IMR-90 (cell line): ENCODE data around the gene TIAM2. TPM values are rescaled to one million over a fixed set of nuclear protein-coding genes. Genes with fewer than 3 reads are reported as not detected.

Source experiments
- ATAC-seq: fragments of 200-7000 bp; cut with Tn5 transposase; 2 replicates; pipeline ENCODE4 v1.9.1; 2020; ENCODE audit warnings: low read depth, mild to moderate bottlenecking, moderate library complexity
- BruUV-seq: library from RNA; stranded (reverse); fragments of 400-500 nt; replicated peaks from 2 replicates; lab custom pipeline; 2021; lab: Mats Ljungman, UMichigan
- CTCF ChIA-PET: fragments of 300-600 bp; formaldehyde crosslinking; extraction: SDS; loops from one replicate; lab custom pipeline; 2021; ENCODE audit warnings: antibody characterized with exemption; lab: Yijun Ruan, JAX
- POLR2A ChIA-PET: fragments of 300-600 bp; sonication (Branson Sonifier 250); formaldehyde crosslinking; loops from one replicate; lab custom pipeline; 2022; ENCODE audit warnings: antibody characterized with exemption; ENCODE audit not compliant: unreplicated experiment; lab: Charles Lee
- DNase-seq: peaks from one replicate; pipeline ENCODE4 v3.0.0; 2013
- H2AFZ ChIP-seq: replicated peaks from 2 replicates; pipeline ENCODE3; 2013; ENCODE audit warnings: low read length, mild to moderate bottlenecking; ENCODE audit not compliant: poor library complexity
- H2AK5ac ChIP-seq: 2 replicates; pipeline ENCODE4 v1.6.1; 2013; ENCODE audit warnings: low read depth, low read length, inconsistent platforms
- H2AK9ac ChIP-seq: replicated peaks from 2 replicates; pipeline ENCODE3; 2013; ENCODE audit warnings: mild to moderate bottlenecking, low read depth, low read length, moderate library complexity; ENCODE audit not compliant: poor library complexity
- H2BK120ac ChIP-seq: 2 replicates; pipeline ENCODE4 v1.6.1; 2013; ENCODE audit warnings: low read depth, low read length, inconsistent platforms
- H2BK15ac ChIP-seq: 3 replicates; pipeline ENCODE4 v1.6.1; 2013; ENCODE audit warnings: low read depth, low read length, inconsistent platforms
- H2BK20ac ChIP-seq: 2 replicates; pipeline ENCODE4 v1.6.1; 2013; ENCODE audit warnings: low read depth, mild to moderate bottlenecking, inconsistent platforms, low read length, moderate library complexity
- H2BK5ac ChIP-seq: 2 replicates; pipeline ENCODE4 v1.6.1; 2013; ENCODE audit warnings: mild to moderate bottlenecking, low read depth, low read length, inconsistent platforms; ENCODE audit not compliant: poor library complexity, severe bottlenecking
- H3K14ac ChIP-seq: replicated peaks from 2 replicates; pipeline ENCODE4 v1.6.1; 2013; ENCODE audit warnings: low read depth, low read length, inconsistent platforms
- H3K18ac ChIP-seq: 2 replicates; pipeline ENCODE4 v1.6.1; 2013; ENCODE audit warnings: low read depth, low read length, control low read depth
- H3K23ac ChIP-seq: 2 replicates; pipeline ENCODE4 v1.6.1; 2013; ENCODE audit warnings: low read depth, low read length, inconsistent platforms
- H3K27ac ChIP-seq: 2 replicates; pipeline ENCODE4 v1.5.1; 2013; ENCODE audit warnings: mild to moderate bottlenecking, control low read depth, low read length; ENCODE audit not compliant: insufficient read depth
- H3K27me3 ChIP-seq: 2 replicates; pipeline ENCODE4 v1.6.1; 2013; ENCODE audit warnings: low read length; ENCODE audit not compliant: control insufficient read depth, insufficient read depth
- H3K36me3 ChIP-seq: 2 replicates; pipeline ENCODE4 v1.6.1; 2013; ENCODE audit warnings: low read length, mixed read lengths; ENCODE audit not compliant: control insufficient read depth, insufficient read depth
- H3K4ac ChIP-seq: 2 replicates; pipeline ENCODE4 v1.6.1; 2013; ENCODE audit warnings: low read depth, low read length, inconsistent platforms
- H3K4me1 ChIP-seq: 2 replicates; pipeline ENCODE4 v1.6.1; 2013; ENCODE audit warnings: low read length, mixed read lengths; ENCODE audit not compliant: control insufficient read depth, insufficient read depth
- H3K4me2 ChIP-seq: 2 replicates; pipeline ENCODE4 v1.6.1; 2013; ENCODE audit warnings: low read depth, mild to moderate bottlenecking, control low read depth, low read length, moderate library complexity
- H3K4me3 ChIP-seq: 2 replicates; pipeline ENCODE4 v1.5.1; 2013; ENCODE audit warnings: low read depth, mild to moderate bottlenecking, control low read depth, low read length, moderate library complexity; ENCODE audit not compliant: insufficient read depth
- H3K56ac ChIP-seq: 2 replicates; pipeline ENCODE4 v1.6.1; 2013; ENCODE audit warnings: low read length, inconsistent platforms; ENCODE audit not compliant: insufficient read depth; ENCODE audit errors: extremely low read depth
- H3K79me1 ChIP-seq, 2 experiments: 2 replicates each; pipeline ENCODE4 v1.6.1; 2013; ENCODE audit warnings: low read length in 2 of 2, inconsistent platforms in 1 of 2, low read depth in 1 of 2
- H3K9ac ChIP-seq: 2 replicates; pipeline ENCODE4 v1.6.1; 2013; ENCODE audit warnings: low read depth, low read length, control low read depth
- H3K9me1 ChIP-seq: 2 replicates; pipeline ENCODE4 v1.6.1; 2013; ENCODE audit warnings: low read length, inconsistent platforms; ENCODE audit not compliant: insufficient read depth
- H3K9me3 ChIP-seq: 2 replicates; pipeline ENCODE4 v1.6.1; 2013; ENCODE audit warnings: low read length; ENCODE audit not compliant: control insufficient read depth, insufficient read depth
- H4K20me1 ChIP-seq: 2 replicates; pipeline ENCODE4 v1.6.1; 2013; ENCODE audit warnings: low read length, inconsistent platforms; ENCODE audit not compliant: insufficient read depth
- H4K5ac ChIP-seq: 2 replicates; pipeline ENCODE4 v1.6.1; 2013; ENCODE audit warnings: mild to moderate bottlenecking, low read depth, low read length, control low read depth
- H4K8ac ChIP-seq, 2 experiments: 2 replicates each; pipeline ENCODE4 v1.6.1; 2013; ENCODE audit warnings: low read depth in 2 of 2, low read length in 2 of 2, control low read depth in 1 of 2, inconsistent platforms in 1 of 2
- H4K91ac ChIP-seq: 2 replicates; pipeline ENCODE4 v1.6.1; 2013; ENCODE audit warnings: low read depth, low read length, inconsistent platforms; ENCODE audit not compliant: insufficient read depth
- CEBPB ChIP-seq: IDR thresholded peaks from 2 replicates; pipeline ENCODE4 v1.6.1; 2012; ENCODE audit warnings: low read depth, low read length, improper control_type of control experiment
- FOS ChIP-seq: fragments of 150-350 bp; IDR thresholded peaks from 2 replicates; pipeline ENCODE4 v1.6.1; 2016; ENCODE audit warnings: low read depth, low read length
- MAFK ChIP-seq: IDR thresholded peaks from 2 replicates; pipeline ENCODE4 v1.6.1; 2012; ENCODE audit warnings: low read depth, low read length, improper control_type of control experiment
- MAZ ChIP-seq: IDR thresholded peaks from 2 replicates; pipeline ENCODE4 v1.6.1; 2012; ENCODE audit warnings: low read depth, mild to moderate bottlenecking, low read length, improper control_type of control experiment, moderate library complexity, borderline replicate concordance
- NFE2L2 ChIP-seq: fragments of 150-350 bp; IDR thresholded peaks from 2 replicates; pipeline ENCODE4 v1.6.1; 2016; ENCODE audit warnings: low read depth, mild to moderate bottlenecking, low read length
- RAD21 ChIP-seq: IDR thresholded peaks from 2 replicates; pipeline ENCODE4 v1.6.1; 2012; ENCODE audit warnings: low read length, improper control_type of control experiment
- RFX5 ChIP-seq: IDR thresholded peaks from 2 replicates; pipeline ENCODE4 v1.8.0; 2012; ENCODE audit warnings: low read depth, mild to moderate bottlenecking, low read length, moderate library complexity
- WGBS, 2 experiments: methylation state at CpG; one replicate each; pipeline versions ENCODE4 v1.1.5 to v1.1.7; 2013; ENCODE audit warnings: missing lambda C conversion rate in 2 of 2; ENCODE audit not compliant: insufficient read length in 1 of 2; ENCODE audit errors: extremely low coverage in 2 of 2; 5-methylcytosine and 5-hydroxymethylcytosine counted together
- dilution Hi-C: fragments of 300-500 bp; cut with HindIII; formaldehyde crosslinking; loops from one replicate; pipeline ENCODE4 v1.14.3; 2018; ENCODE audit warnings: low sequenced_read_pairs; ENCODE audit not compliant: unreplicated experiment
- in situ Hi-C: fragments of 300-500 bp; cut with MboI; formaldehyde crosslinking; loops from 3 replicates; pipeline ENCODE4 v1.14.3; 2019; ENCODE audit warnings: low sequenced_read_pairs, inconsistent platforms, mixed read lengths
- intact Hi-C: fragments of 100-400 bp; cut with micrococcal nuclease; formaldehyde crosslinking; loops from 2 replicates; pipeline ENCODE4 v1.10.0; 2022
- polyA plus RNA-seq, 3 experiments: library from polyadenylated mRNA; depleted of rRNA; stranded (reverse); fragments of >200 nt; gene quantifications; 2 replicates each; pipeline ENCODE4 v1.2.3, GENCODE V29; 2012; ENCODE audit warnings: low replicate concordance in 1 of 3
- total RNA-seq: library from RNA; depleted of rRNA; stranded (reverse); fragments of >200 nt; gene quantifications from 2 replicates; pipeline ENCODE4 v1.2.3, GENCODE V29; 2012
- TF ChIP-seq, protein P1 (sequence below): fragments of 150-350 bp; IDR thresholded peaks from 2 replicates; pipeline ENCODE4 v1.6.1; 2017; ENCODE audit warnings: mild to moderate bottlenecking, antibody characterized with exemption, low read length, low read depth
- TF ChIP-seq, protein P2 (sequence below): conservative IDR thresholded peaks from 2 replicates; pipeline ENCODE4 v1.5.1; 2012; ENCODE audit warnings: mild to moderate bottlenecking, low read depth, low read length, improper control_type of control experiment

The TIAM2 gene
- total and polyA plus RNA-seq, 2 of the 4 experiments (the other 2 are of a cell fraction): 3.1 to 4.7 TPM

DNA sequence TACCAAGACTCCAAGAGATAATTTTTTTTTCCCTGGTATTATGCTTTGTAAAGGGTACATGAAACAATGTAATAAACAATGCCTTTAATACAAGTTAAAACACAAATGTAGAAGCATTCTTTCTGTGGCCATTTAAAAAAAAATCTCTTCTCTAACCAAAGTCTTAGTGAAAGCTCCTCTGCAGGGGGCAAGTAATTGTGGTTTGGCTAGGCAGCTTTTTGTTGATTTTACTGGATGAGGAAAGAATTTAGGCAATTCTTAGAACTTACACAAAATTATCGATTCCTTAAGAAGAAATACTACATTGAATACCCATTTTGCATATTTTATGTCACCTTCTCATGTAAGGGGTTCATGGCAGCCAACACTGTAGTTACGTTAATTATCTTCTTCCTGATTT, 306.8 kb downstream of the TIAM2 start:
- Histone ChIP-seq H4K8ac (no peak overlapping the region), H2BK20ac (no peak overlapping the region), H3K9me3 (no peaks in the 10 kb centered on the region), H3K56ac (no peak overlapping the region), H2BK5ac (peak overlapping the region; percentile 81), H3K36me3 (peaks cover 8% of the 10 kb centered on the region), H2AK9ac (no peak overlapping the region), H4K91ac (no peak overlapping the region; the same call in 1 of the 2 replicates), H3K4me2 (no peak overlapping the region), H3K9me1 (peaks cover 3% of the 10 kb centered on the region; the same call in 1 of the 2 replicates), H4K5ac (no peak overlapping the region), H4K20me1 (no peaks in the 10 kb centered on the region), H3K4ac (no peak overlapping the region), H2AFZ (no peak overlapping the region), H3K27ac (peak overlapping the region; percentile 37; the same call in 1 of the 2 replicates), H3K4me1 (0 out of 2 replicates have a peak, but pooled peaks cover 2% of the 10 kb centered on the region), H3K18ac (no peak overlapping the region), H3K23ac (no peak overlapping the region), H2BK15ac (no peak overlapping the region), H3K79me1 (peaks cover 16 to 32% of the 10 kb centered on the region in 2 experiments), H3K27me3 (no peaks in the 10 kb centered on the region), H2AK5ac (no peak overlapping the region), H3K9ac (no peak overlapping the region), H3K14ac (no peak overlapping the region), H2BK120ac (no peak overlapping the region), H3K4me3 (no peak overlapping the region)
- dilution Hi-C loops: no loop called here
- intact Hi-C loops: no loop called here
- WGBS, 2 experiments: no CpG with 5 or more reads among the region's 2 CpGs
- DNase-seq (peak; percentile 55), ATAC-seq (peak; percentile 77)
- POLR2A ChIA-PET: no interaction called here
- TF ChIP-seq RFX5 (no peak), MAZ (no peak), NFE2L2 (no peak), RAD21 (no peak), FOS (no peak), MAFK (no peak), CEBPB (no peak)
- TF ChIP-seq, protein P1, sequence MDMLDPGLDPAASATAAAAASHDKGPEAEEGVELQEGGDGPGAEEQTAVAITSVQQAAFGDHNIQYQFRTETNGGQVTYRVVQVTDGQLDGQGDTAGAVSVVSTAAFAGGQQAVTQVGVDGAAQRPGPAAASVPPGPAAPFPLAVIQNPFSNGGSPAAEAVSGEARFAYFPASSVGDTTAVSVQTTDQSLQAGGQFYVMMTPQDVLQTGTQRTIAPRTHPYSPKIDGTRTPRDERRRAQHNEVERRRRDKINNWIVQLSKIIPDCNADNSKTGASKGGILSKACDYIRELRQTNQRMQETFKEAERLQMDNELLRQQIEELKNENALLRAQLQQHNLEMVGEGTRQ: no peak
- TF ChIP-seq, protein P2, sequence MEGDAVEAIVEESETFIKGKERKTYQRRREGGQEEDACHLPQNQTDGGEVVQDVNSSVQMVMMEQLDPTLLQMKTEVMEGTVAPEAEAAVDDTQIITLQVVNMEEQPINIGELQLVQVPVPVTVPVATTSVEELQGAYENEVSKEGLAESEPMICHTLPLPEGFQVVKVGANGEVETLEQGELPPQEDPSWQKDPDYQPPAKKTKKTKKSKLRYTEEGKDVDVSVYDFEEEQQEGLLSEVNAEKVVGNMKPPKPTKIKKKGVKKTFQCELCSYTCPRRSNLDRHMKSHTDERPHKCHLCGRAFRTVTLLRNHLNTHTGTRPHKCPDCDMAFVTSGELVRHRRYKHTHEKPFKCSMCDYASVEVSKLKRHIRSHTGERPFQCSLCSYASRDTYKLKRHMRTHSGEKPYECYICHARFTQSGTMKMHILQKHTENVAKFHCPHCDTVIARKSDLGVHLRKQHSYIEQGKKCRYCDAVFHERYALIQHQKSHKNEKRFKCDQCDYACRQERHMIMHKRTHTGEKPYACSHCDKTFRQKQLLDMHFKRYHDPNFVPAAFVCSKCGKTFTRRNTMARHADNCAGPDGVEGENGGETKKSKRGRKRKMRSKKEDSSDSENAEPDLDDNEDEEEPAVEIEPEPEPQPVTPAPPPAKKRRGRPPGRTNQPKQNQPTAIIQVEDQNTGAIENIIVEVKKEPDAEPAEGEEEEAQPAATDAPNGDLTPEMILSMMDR: no peak
- in situ Hi-C loops: no loop called here
- no TSS peak for BruUV-seq
- CTCF ChIA-PET: interaction anchor here (0.6 kb wide), 1 partner anchor 148 kb away, joined by 3 read pairs; no protein-coding TSS in a partner anchor
